ENCODE data around the gene SLFN14.
"Not testable (repeated sequence)": the region's sequence is repeated elsewhere in the genome, so short reads cannot be mapped to it uniquely, and the experiment has no call there.

Gene SLFN14

GRCh38 chr17:35521150-35521549, 39.5 kb downstream of the SLFN14 start:
- TF ChIP-seq CTCF (IDR thresholded peaks at IDR 0.05; ENCODE audit: low read length) (no peak), EZH2 (IDR thresholded peaks at IDR 0.05; ENCODE audit: borderline replicate concordance, low read length) (no peak)
- Histone ChIP-seq H3K4me1 (ENCODE audit: insufficient read depth, low read length, severe bottlenecking) (no peaks in the 10 kb centered on the region), H3K4me2 (ENCODE audit: low read length) (no peak overlapping the region), H4K20me1 (ENCODE audit: insufficient read depth, low read length) (no peaks in the 10 kb centered on the region), H2AFZ (ENCODE audit: low read length) (no peak overlapping the region), H3K36me3 (ENCODE audit: insufficient read depth, low read length) (no peaks in the 10 kb centered on the region), H3F3A (ENCODE audit: insufficient read depth, low read length) (no peaks in the 10 kb centered on the region), H3K9me3 (ENCODE audit: low read length) (no peaks in the 10 kb centered on the region), H3K79me2 (ENCODE audit: insufficient read depth, low read length) (no peaks in the 10 kb centered on the region), H3K9ac (ENCODE audit: low read length) (no peak overlapping the region), H3K4me3 (ENCODE audit: low read depth, low read length, poor library complexity, severe bottlenecking) (no peak overlapping the region), H3K9me2 (ENCODE audit: low read depth, low read length) (no peaks in the 10 kb centered on the region), H3K27me3 (ENCODE audit: insufficient read depth, low read length) (no peaks in the 10 kb centered on the region), H3K27ac (ENCODE audit: low read depth, low read length, poor library complexity, severe bottlenecking) (no peak overlapping the region)

- H3K4me2 ChIP-seq (ENCODE audit: low read length) = no peak overlapping the region
- H3K27me3 ChIP-seq (ENCODE audit: insufficient read depth, low read length) = no peaks in the 10 kb centered on the region
- H3K9me2 ChIP-seq (ENCODE audit: low read depth, low read length) = no peaks in the 10 kb centered on the region
- H3K9ac ChIP-seq (ENCODE audit: low read length) = no peak overlapping the region
- no peaks in the 10 kb centered on the region for H3K36me3 ChIP-seq (ENCODE audit: insufficient read depth, low read length)
- no peak overlapping the region for H3K27ac ChIP-seq (ENCODE audit: low read depth, low read length, poor library complexity, severe bottlenecking)
- H2AFZ ChIP-seq (ENCODE audit: low read length) = no peak overlapping the region
- H3K9me3 ChIP-seq (ENCODE audit: low read length) = no peaks in the 10 kb centered on the region
- TF ChIP-seq CTCF (IDR thresholded peaks at IDR 0.05; ENCODE audit: low read length) (no peak), EZH2 (IDR thresholded peaks at IDR 0.05; ENCODE audit: borderline replicate concordance, low read length) (no peak)
- H4K20me1 ChIP-seq (ENCODE audit: insufficient read depth, low read length) = no peaks in the 10 kb centered on the region
- H3K4me3 ChIP-seq (ENCODE audit: low read depth, low read length, poor library complexity, severe bottlenecking) = no peak overlapping the region
- H3F3A ChIP-seq (ENCODE audit: insufficient read depth, low read length) = no peaks in the 10 kb centered on the region
- no peaks in the 10 kb centered on the region for H3K79me2 ChIP-seq (ENCODE audit: insufficient read depth, low read length)
- no peaks in the 10 kb centered on the region for H3K4me1 ChIP-seq (ENCODE audit: insufficient read depth, low read length, severe bottlenecking)
These were observed 40.6 kb downstream of the SLFN14 start for GRCh38 chr17:35519906-35520442.

GRCh38 chr17:35519439-35519838, 41.2 kb downstream of the SLFN14 start:
- H3K4me3 ChIP-seq (ENCODE audit: low read depth, low read length, poor library complexity, severe bottlenecking) = no peak overlapping the region
- no peaks in the 10 kb centered on the region for H3K36me3 ChIP-seq (ENCODE audit: insufficient read depth, low read length)
- H3K9me3 ChIP-seq (ENCODE audit: low read length) = no peaks in the 10 kb centered on the region
- H3K27me3 ChIP-seq (ENCODE audit: insufficient read depth, low read length) = no peaks in the 10 kb centered on the region
- H3K9ac ChIP-seq (ENCODE audit: low read length) = no peak overlapping the region
- TF ChIP-seq EZH2 (IDR thresholded peaks at IDR 0.05; ENCODE audit: borderline replicate concordance, low read length) (no peak), CTCF (IDR thresholded peaks at IDR 0.05; ENCODE audit: low read length) (no peak)
- no peak overlapping the region for H3K4me2 ChIP-seq (ENCODE audit: low read length)
- H3F3A ChIP-seq (ENCODE audit: insufficient read depth, low read length) = no peaks in the 10 kb centered on the region
- no peaks in the 10 kb centered on the region for H4K20me1 ChIP-seq (ENCODE audit: insufficient read depth, low read length)
- no peak overlapping the region for H3K27ac ChIP-seq (ENCODE audit: low read depth, low read length, poor library complexity, severe bottlenecking)
- no peaks in the 10 kb centered on the region for H3K9me2 ChIP-seq (ENCODE audit: low read depth, low read length)
- H3K79me2 ChIP-seq (ENCODE audit: insufficient read depth, low read length) = no peaks in the 10 kb centered on the region
- no peak overlapping the region for H2AFZ ChIP-seq (ENCODE audit: low read length)
- H3K4me1 ChIP-seq (ENCODE audit: insufficient read depth, low read length, severe bottlenecking) = no peaks in the 10 kb centered on the region

- H3K27ac ChIP-seq (ENCODE audit: low read depth, low read length, poor library complexity, severe bottlenecking); H3K4me1 ChIP-seq (ENCODE audit: insufficient read depth, low read length, severe bottlenecking); H3K79me2 ChIP-seq (ENCODE audit: insufficient read depth, low read length); H3K9me3 ChIP-seq (ENCODE audit: low read length); H3K4me2 ChIP-seq (ENCODE audit: low read length); H3K4me3 ChIP-seq (ENCODE audit: low read depth, low read length, poor library complexity, severe bottlenecking); H3K27me3 ChIP-seq (ENCODE audit: insufficient read depth, low read length); H3K9ac ChIP-seq (ENCODE audit: low read length); H3K36me3 ChIP-seq (ENCODE audit: insufficient read depth, low read length); H3K9me2 ChIP-seq (ENCODE audit: low read depth, low read length); H2AFZ ChIP-seq (ENCODE audit: low read length); H4K20me1 ChIP-seq (ENCODE audit: insufficient read depth, low read length); H3F3A ChIP-seq (ENCODE audit: insufficient read depth, low read length): not testable (repeated sequence)
These were observed 42.2 kb downstream of the SLFN14 start for GRCh38 chr17:35518431-35518830.

Data from OCI-LY1 (cell line).